B cell (primary cell): ENCODE data around the gene BRSK2. TPM values are rescaled to one million over a fixed set of nuclear protein-coding genes. Genes with fewer than 3 reads are reported as not detected.

Experiments
- ATAC-seq: fragments of 200-7000 bp; cut with Tn5 transposase; one replicate; pipeline ENCODE4 v1.10.0; 2021; ENCODE audit warnings: low read depth, mild to moderate bottlenecking, moderate number of reproducible peaks, moderate library complexity
- CTCF ChIA-PET: fragments of 350-600 bp; sonication (Branson Sonifier 250); formaldehyde crosslinking; loops from one replicate; lab custom pipeline; 2021; ENCODE audit warnings: antibody characterized with exemption, inconsistent platforms; lab: Charles Lee
- POLR2A ChIA-PET: fragments of 350-600 bp; sonication (Branson Sonifier 250); formaldehyde crosslinking; loops from one replicate; lab custom pipeline; 2021; ENCODE audit warnings: antibody characterized with exemption; lab: Charles Lee
- DNase-seq: peaks from one replicate; pipeline ENCODE4 v3.0.0; 2013
- H2AFZ ChIP-seq: 2 replicates; pipeline ENCODE4 v1.6.1; 2012; ENCODE audit warnings: mild to moderate bottlenecking, low read depth, low read length; ENCODE audit not compliant: insufficient read depth, poor library complexity, severe bottlenecking
- H3K27ac ChIP-seq, 2 donors: 1 replicate in 1 of 2; 2 replicates in 1 of 2; pipeline ENCODE4 v1.5.1; 2012 to 2013; ENCODE audit warnings: low read length in 2 of 2, mild to moderate bottlenecking in 2 of 2, moderate library complexity in 1 of 2
- H3K27me3 ChIP-seq, 4 experiments: fragments of 200-600 bp in 1 of 4; sonication (generic) in 1 of 4; replicated peaks in 1 of 4; 1 replicate in 2 of 4; 2 replicates in 2 of 4; pipeline versions ENCODE4 v1.6.1 to v1.7.0; 2013 to 2016; ENCODE audit warnings: low read length in 3 of 4, mild to moderate bottlenecking in 2 of 4, mixed read lengths in 1 of 4, moderate library complexity in 1 of 4; ENCODE audit not compliant: insufficient read depth in 4 of 4, control insufficient read depth in 3 of 4; ENCODE audit errors: control extremely low read depth in 1 of 4
- H3K36me3 ChIP-seq, 2 experiments: replicated peaks in 1 of 2; 1 replicate in 1 of 2; 2 replicates in 1 of 2; pipeline versions ENCODE4 v1.6.1 to v1.7.1; 2013; ENCODE audit warnings: low read length in 1 of 2; ENCODE audit not compliant: insufficient read depth in 2 of 2, control insufficient read depth in 1 of 2; ENCODE audit errors: control extremely low read depth in 1 of 2, extremely low read depth in 1 of 2
- H3K4me1 ChIP-seq, 2 donors: fragments of 200-600 bp in 1 of 2; sonication (generic) in 1 of 2; 1 replicate in 1 of 2; 2 replicates in 1 of 2; pipeline versions ENCODE4 v1.5.1 to v1.6.1; 2013 to 2017; ENCODE audit warnings: low read length in 2 of 2; ENCODE audit not compliant: control insufficient read depth in 2 of 2, insufficient read depth in 2 of 2
- H3K4me2 ChIP-seq: replicated peaks from 2 replicates; pipeline ENCODE3; 2012; ENCODE audit warnings: mild to moderate bottlenecking, low read depth, low read length; ENCODE audit not compliant: poor library complexity, severe bottlenecking
- H3K4me3 ChIP-seq, 5 experiments: fragments of 200-600 bp in 1 of 5; sonication (generic) in 1 of 5; 1 replicate in 3 of 5; 2 replicates in 2 of 5; pipeline versions ENCODE4 v1.5.1 to v1.7.0; 2011 to 2016; ENCODE audit warnings: low read length in 4 of 5, mild to moderate bottlenecking in 4 of 5, low read depth in 2 of 5, control low read depth in 1 of 5, moderate library complexity in 1 of 5; ENCODE audit not compliant: insufficient read depth in 1 of 5; ENCODE audit errors: control extremely low read depth in 1 of 5, extremely low read depth in 1 of 5
- H3K79me2 ChIP-seq: fragments of 200-600 bp; sonication (generic); one replicate; pipeline ENCODE4 v1.6.0; 2016; ENCODE audit warnings: low read length; ENCODE audit not compliant: control insufficient read depth, insufficient read depth
- H3K9ac ChIP-seq: fragments of 200-600 bp; sonication (generic); 2 replicates; pipeline ENCODE4 v1.6.1; 2017; ENCODE audit warnings: mild to moderate bottlenecking, low read length, moderate library complexity
- H3K9me3 ChIP-seq, 3 donors: one replicate each; pipeline versions ENCODE4 v1.6.1 to v1.7.1; 2013; ENCODE audit warnings: low read length in 2 of 3; ENCODE audit not compliant: control insufficient read depth in 2 of 3, insufficient read depth in 1 of 3; ENCODE audit errors: control extremely low read depth in 1 of 3
- H4K20me1 ChIP-seq: 2 replicates; pipeline ENCODE4 v1.6.0; 2012; ENCODE audit warnings: mild to moderate bottlenecking, low read length; ENCODE audit not compliant: insufficient read depth, control insufficient read depth, poor library complexity, severe bottlenecking
- H3K27ac Mint-ChIP-seq: one replicate; pipeline ENCODE4 v1.8.0; 2021; ENCODE audit warnings: mixed read lengths
- H3K27me3 Mint-ChIP-seq: one replicate; pipeline ENCODE4 v1.8.0; 2021; ENCODE audit warnings: mixed read lengths
- H3K4me1 Mint-ChIP-seq: one replicate; pipeline ENCODE4 v1.8.0; 2021; ENCODE audit warnings: mixed read lengths
- H3K4me3 Mint-ChIP-seq: one replicate; pipeline ENCODE4 v1.8.0; 2021; ENCODE audit warnings: mixed read lengths
- H3K9me3 Mint-ChIP-seq: one replicate; pipeline ENCODE4 v1.8.0; 2022; ENCODE audit warnings: mixed read lengths; ENCODE audit not compliant: insufficient read depth
- CTCF ChIP-seq: fragments of 200-600 bp; IDR thresholded peaks from one replicate; pipeline ENCODE4 v1.8.0; 2022; ENCODE audit warnings: antibody characterized with exemption, mild to moderate bottlenecking
- EZH2 ChIP-seq: IDR thresholded peaks from 2 replicates; pipeline ENCODE4 v1.6.1; 2012; ENCODE audit warnings: borderline replicate concordance, low read depth, mild to moderate bottlenecking, moderate library complexity, low read length; ENCODE audit not compliant: insufficient read depth, poor library complexity, severe bottlenecking
- WGBS: methylation state at CpG from one replicate; pipeline ENCODE4 v1.1.5; 2013; ENCODE audit warnings: missing lambda C conversion rate; ENCODE audit not compliant: insufficient coverage; 5-methylcytosine and 5-hydroxymethylcytosine counted together
- intact Hi-C: fragments of 100-400 bp; cut with micrococcal nuclease; formaldehyde crosslinking; loops from one replicate; pipeline ENCODE4 v1.10.0; 2022
- polyA plus RNA-seq: library from polyadenylated mRNA; depleted of rRNA; stranded (reverse); fragments of >200 nt; gene quantifications from 2 replicates; pipeline ENCODE4 v1.2.3, GENCODE V29; 2012
- total RNA-seq, 2 donors: library from RNA; stranded (reverse); fragments of 120-200 nt in 1 of 2; gene quantifications; 1 replicate in 1 of 2; 2 replicates in 1 of 2; pipeline versions ENCODE4 v1.2.3 to v1.2.4, GENCODE V29; 2013 to 2022

BRSK2 gene
- total and polyA plus RNA-seq, 2 donors (not counting 1 experiment from before 2014, with no cell fraction given): 0.51 to 0.79 TPM

GRCh38 chr11:1479678-1480118 lies 90.0 kb downstream of the BRSK2 start:
- ATAC-seq: no peak
- Histone ChIP-seq H3K4me3 (no peak overlapping the region), H4K20me1 (peaks cover 58% of the 10 kb centered on the region), H3K9ac (no peak overlapping the region), H3K79me2 (peaks cover 14% of the 10 kb centered on the region), H3K36me3 (peaks cover 0 to 55% of the 10 kb centered on the region in 2 experiments), H3K4me2 (no peak overlapping the region), H3K27me3 (no peaks in the 10 kb centered on the region), H3K27ac (no peak overlapping the region), H3K4me1 (no peaks in the 10 kb centered on the region), H2AFZ (no peak overlapping the region), H3K9me3 (no peaks in the 10 kb centered on the region)
- 100% methylated on average over 12 of the region's 12 CpGs for WGBS
- ChIA-PET CTCF (no interaction called here), POLR2A (no interaction called here)
- no peak for TF ChIP-seq CTCF
- TF ChIP-seq EZH2: no peak
- Mint-ChIP-seq H3K9me3 (no peaks in the 10 kb centered on the region), H3K4me1 (no peaks in the 10 kb centered on the region), H3K27ac (no peak overlapping the region), H3K27me3 (no peaks in the 10 kb centered on the region), H3K4me3 (no peak overlapping the region)
- DNase-seq: no peak
- intact Hi-C loops: no loop called here

- H3K36me3 ChIP-seq: peaks cover 0 to 53% of the 10 kb centered on the region in 2 experiments
- TF ChIP-seq EZH2: no peak
- TF ChIP-seq CTCF: no peak
- no peaks in the 10 kb centered on the region for H3K27me3 ChIP-seq
- no peak overlapping the region for H3K4me3 Mint-ChIP-seq
- H3K27me3 Mint-ChIP-seq: no peaks in the 10 kb centered on the region
- H3K9me3 ChIP-seq: no peaks in the 10 kb centered on the region
- H3K9me3 Mint-ChIP-seq: no peaks in the 10 kb centered on the region
- no peak overlapping the region for H2AFZ ChIP-seq
- no peaks in the 10 kb centered on the region for H3K4me1 ChIP-seq
- peaks cover 3% of the 10 kb centered on the region for H3K4me1 Mint-ChIP-seq
- DNase-seq (no peak), ATAC-seq (no peak)
- intact Hi-C loops: no loop called here
- ChIA-PET CTCF (no interaction called here), POLR2A (no interaction called here)
- no peak overlapping the region for H3K9ac ChIP-seq
- 90% methylated on average over 13 of the region's 13 CpGs for WGBS
- no peak overlapping the region for H3K4me3 ChIP-seq
- peaks cover 62% of the 10 kb centered on the region for H4K20me1 ChIP-seq
- no peak overlapping the region for H3K4me2 ChIP-seq
- H3K27ac Mint-ChIP-seq: no peak overlapping the region
- H3K27ac ChIP-seq: no peak overlapping the region
- peaks cover 18% of the 10 kb centered on the region for H3K79me2 ChIP-seq
Measured at GRCh38 chr11:1480191-1480554, 90.4 kb downstream of the BRSK2 start.
